ENCODE data around the gene JAKMIP1. TPM values are rescaled to one million over a fixed set of nuclear protein-coding genes. Genes with fewer than 3 reads are reported as not detected.

JAKMIP1 gene
- total and polyA plus RNA-seq, 4 donors: 0.08 to 0.46 (median 0.22) TPM

DNA sequence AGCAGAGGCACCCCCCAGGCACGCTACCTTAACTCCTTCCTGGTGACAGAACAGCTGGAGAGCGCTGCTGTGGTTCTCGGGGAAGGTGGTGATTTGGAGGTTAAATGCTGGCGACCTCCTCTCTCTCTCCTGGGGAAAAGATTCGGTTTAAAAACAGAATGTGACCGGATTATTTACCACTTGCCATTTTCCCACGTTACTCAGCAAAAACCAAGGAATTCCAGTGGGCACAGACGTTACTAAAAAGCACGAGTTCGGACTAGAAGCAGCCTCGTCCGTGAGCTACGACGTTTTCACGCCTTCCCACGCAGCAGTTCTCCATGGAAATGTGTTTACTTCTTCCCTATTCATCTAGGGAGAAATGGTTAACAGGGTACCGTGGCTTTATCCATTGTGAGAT is 149.8 kb downstream of the JAKMIP1 start:
- Histone ChIP-seq H3K36me3 (ENCODE audit: control insufficient read depth in 4 of 4, insufficient read depth in 4 of 4, low read length in 4 of 4) (no peaks in the 10 kb centered on the region), H3K27ac (ENCODE audit: low read depth in 1 of 2, low read length in 1 of 2) (no peak overlapping the region), H3K9ac (ENCODE audit: insufficient read depth in 1 of 2, low read length in 2 of 2) (no peak overlapping the region), H3K9me3 (ENCODE audit: control insufficient read depth in 4 of 4, insufficient read depth in 3 of 4, low read length in 3 of 4) (peaks cover 0 to 2% (median 0%) of the 10 kb centered on the region in 4 donors), H3K27me3 (ENCODE audit: control insufficient read depth in 3 of 3, insufficient read depth in 3 of 3, low read length in 2 of 3) (peaks cover 0 to 6% (median 3%) of the 10 kb centered on the region in 3 donors), H3K4me3 (no peak overlapping the region), H3K4me1 (ENCODE audit: control insufficient read depth in 5 of 5, insufficient read depth in 5 of 5, low read length in 5 of 5) (no peaks in the 10 kb centered on the region)
- ATAC-seq (ENCODE audit: insufficient read depth, low FRiP score) (no peak), DNase-seq (no peak)
- TF ChIP-seq, protein P1, sequence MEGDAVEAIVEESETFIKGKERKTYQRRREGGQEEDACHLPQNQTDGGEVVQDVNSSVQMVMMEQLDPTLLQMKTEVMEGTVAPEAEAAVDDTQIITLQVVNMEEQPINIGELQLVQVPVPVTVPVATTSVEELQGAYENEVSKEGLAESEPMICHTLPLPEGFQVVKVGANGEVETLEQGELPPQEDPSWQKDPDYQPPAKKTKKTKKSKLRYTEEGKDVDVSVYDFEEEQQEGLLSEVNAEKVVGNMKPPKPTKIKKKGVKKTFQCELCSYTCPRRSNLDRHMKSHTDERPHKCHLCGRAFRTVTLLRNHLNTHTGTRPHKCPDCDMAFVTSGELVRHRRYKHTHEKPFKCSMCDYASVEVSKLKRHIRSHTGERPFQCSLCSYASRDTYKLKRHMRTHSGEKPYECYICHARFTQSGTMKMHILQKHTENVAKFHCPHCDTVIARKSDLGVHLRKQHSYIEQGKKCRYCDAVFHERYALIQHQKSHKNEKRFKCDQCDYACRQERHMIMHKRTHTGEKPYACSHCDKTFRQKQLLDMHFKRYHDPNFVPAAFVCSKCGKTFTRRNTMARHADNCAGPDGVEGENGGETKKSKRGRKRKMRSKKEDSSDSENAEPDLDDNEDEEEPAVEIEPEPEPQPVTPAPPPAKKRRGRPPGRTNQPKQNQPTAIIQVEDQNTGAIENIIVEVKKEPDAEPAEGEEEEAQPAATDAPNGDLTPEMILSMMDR (IDR thresholded peaks at IDR 0.05; ENCODE audit: control extremely low read depth, extremely low read depth): no peak
- 63 to 81% methylated on average over 17 of the region's 17 CpGs for WGBS, 2 donors

DNA sequence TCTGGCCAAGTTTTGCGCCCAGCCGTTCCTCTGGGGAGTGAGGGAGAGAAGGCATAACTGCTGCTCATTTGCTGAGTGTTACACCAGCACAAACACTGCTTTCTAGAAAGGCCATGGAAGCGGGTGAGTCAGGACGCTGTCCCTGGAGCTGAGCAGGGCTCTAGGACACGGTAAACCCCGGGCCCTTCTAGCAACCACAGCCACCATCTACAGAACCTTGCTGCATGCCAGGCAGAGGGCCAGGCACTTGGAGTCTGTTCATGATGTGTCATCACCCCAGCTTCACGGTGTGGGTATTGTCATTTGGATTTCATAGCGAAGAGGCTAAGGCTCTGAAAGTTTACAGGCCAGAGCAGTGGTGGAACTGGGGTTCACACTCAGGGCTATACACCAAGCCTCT is 150.4 kb downstream of the JAKMIP1 start:
- H3K27me3 ChIP-seq (ENCODE audit: control insufficient read depth in 3 of 3, insufficient read depth in 3 of 3, low read length in 2 of 3): peaks cover 0 to 6% (median 5%) of the 10 kb centered on the region in 3 donors
- H3K9ac ChIP-seq (ENCODE audit: insufficient read depth in 1 of 2, low read length in 2 of 2): no peak overlapping the region
- peaks cover 0 to 2% (median 0%) of the 10 kb centered on the region in 4 donors for H3K9me3 ChIP-seq (ENCODE audit: control insufficient read depth in 4 of 4, insufficient read depth in 3 of 4, low read length in 3 of 4)
- TF ChIP-seq, protein P1 (IDR thresholded peaks at IDR 0.05; ENCODE audit: control extremely low read depth, extremely low read depth): no peak
- DNase-seq: no peak
- H3K4me1 ChIP-seq (ENCODE audit: control insufficient read depth in 5 of 5, insufficient read depth in 5 of 5, low read length in 5 of 5): no peaks in the 10 kb centered on the region
- ATAC-seq (ENCODE audit: insufficient read depth, low FRiP score): no peak
- H3K36me3 ChIP-seq (ENCODE audit: control insufficient read depth in 4 of 4, insufficient read depth in 4 of 4, low read length in 4 of 4): no peaks in the 10 kb centered on the region
- H3K4me3 ChIP-seq: no peak overlapping the region
- 86 to 87% methylated on average over 8 of the region's 8 CpGs for WGBS, 2 donors
- H3K27ac ChIP-seq (ENCODE audit: low read depth in 1 of 2, low read length in 1 of 2): no peak overlapping the region

DNA sequence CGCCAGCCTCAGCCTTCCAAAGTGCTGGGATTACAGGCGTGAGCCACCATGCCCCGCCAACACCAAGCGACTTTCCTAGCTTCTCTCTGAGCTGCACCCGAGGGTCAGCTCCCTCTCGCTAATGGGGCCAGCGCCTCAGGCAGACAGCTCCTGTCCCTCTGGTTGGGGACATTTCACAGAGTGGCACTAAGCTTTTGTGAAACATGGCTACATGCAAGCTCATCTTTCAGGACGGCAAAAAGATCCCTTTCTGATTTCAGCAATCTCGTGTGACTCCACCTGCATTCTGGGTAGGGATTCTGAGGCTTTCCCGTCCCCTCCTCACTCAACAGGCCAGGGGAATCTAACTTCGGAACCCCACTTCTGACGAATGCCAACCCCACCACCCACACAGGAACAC is 151.1 kb downstream of the JAKMIP1 start:
- Histone ChIP-seq H3K27ac (ENCODE audit: low read depth in 1 of 2, low read length in 1 of 2) (no peak overlapping the region), H3K4me3 (no peak overlapping the region), H3K4me1 (ENCODE audit: control insufficient read depth in 5 of 5, insufficient read depth in 5 of 5, low read length in 5 of 5) (no peaks in the 10 kb centered on the region), H3K9me3 (ENCODE audit: control insufficient read depth in 4 of 4, insufficient read depth in 3 of 4, low read length in 3 of 4) (peaks cover 0 to 2% (median 0%) of the 10 kb centered on the region in 4 donors), H3K9ac (ENCODE audit: insufficient read depth in 1 of 2, low read length in 2 of 2) (no peak overlapping the region), H3K27me3 (ENCODE audit: control insufficient read depth in 3 of 3, insufficient read depth in 3 of 3, low read length in 2 of 3) (peaks cover 0 to 6% (median 6%) of the 10 kb centered on the region in 3 donors), H3K36me3 (ENCODE audit: control insufficient read depth in 4 of 4, insufficient read depth in 4 of 4, low read length in 4 of 4) (no peaks in the 10 kb centered on the region)
- DNase-seq: no peak
- ATAC-seq (ENCODE audit: insufficient read depth, low FRiP score): no peak
- WGBS, 2 donors: 92 to 93% methylated on average over 12 of the region's 12 CpGs
- TF ChIP-seq, protein P1 (IDR thresholded peaks at IDR 0.05; ENCODE audit: control extremely low read depth, extremely low read depth): no peak

DNA sequence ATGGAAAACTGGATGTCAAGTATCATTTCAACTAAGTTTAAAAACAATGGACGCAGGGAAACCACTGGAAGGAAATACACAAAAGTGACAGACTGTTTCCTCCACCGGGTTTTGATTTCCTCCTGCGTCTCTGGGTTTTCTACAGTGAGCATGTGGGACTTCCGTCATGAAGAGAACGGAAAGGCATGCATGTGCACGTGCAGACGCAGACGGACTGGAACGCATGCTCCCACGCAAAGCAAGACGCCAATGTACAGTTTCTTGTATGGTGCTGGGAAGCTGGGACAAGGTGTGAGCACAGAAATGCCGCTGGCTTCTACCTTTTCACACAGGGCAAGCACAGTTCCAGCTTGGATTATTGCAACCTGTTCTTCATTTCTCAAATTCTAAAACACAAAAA is 151.8 kb downstream of the JAKMIP1 start:
- DNase-seq: peak in 1 of 3 donors; percentile 11
- peaks cover 0 to 6% (median 6%) of the 10 kb centered on the region in 3 donors for H3K27me3 ChIP-seq (ENCODE audit: control insufficient read depth in 3 of 3, insufficient read depth in 3 of 3, low read length in 2 of 3)
- H3K27ac ChIP-seq (ENCODE audit: low read depth in 1 of 2, low read length in 1 of 2): no peak overlapping the region
- no peak overlapping the region for H3K4me3 ChIP-seq
- no peak overlapping the region for H3K9ac ChIP-seq (ENCODE audit: insufficient read depth in 1 of 2, low read length in 2 of 2)
- ATAC-seq (ENCODE audit: insufficient read depth, low FRiP score): no peak
- WGBS, 2 donors: 40 to 51% methylated on average over 12 of the region's 12 CpGs
- peaks cover 0 to 2% (median 0%) of the 10 kb centered on the region in 4 donors for H3K9me3 ChIP-seq (ENCODE audit: control insufficient read depth in 4 of 4, insufficient read depth in 3 of 4, low read length in 3 of 4)
- no peaks in the 10 kb centered on the region for H3K36me3 ChIP-seq (ENCODE audit: control insufficient read depth in 4 of 4, insufficient read depth in 4 of 4, low read length in 4 of 4)
- no peaks in the 10 kb centered on the region for H3K4me1 ChIP-seq (ENCODE audit: control insufficient read depth in 5 of 5, insufficient read depth in 5 of 5, low read length in 5 of 5)
- TF ChIP-seq, protein P1 (IDR thresholded peaks at IDR 0.05; ENCODE audit: control extremely low read depth, extremely low read depth): no peak
